SK-N-MC (cell line): Measurements from ENCODE around the gene CCDC120.

Experiments
- EZH2 ChIP-seq: fragments of 200-600 bp; sonication (generic); IDR thresholded peaks from one replicate; pipeline ENCODE4 v1.6.1; 2017; ENCODE audit warnings: antibody characterized with exemption
- FOXP2 ChIP-seq: optimal IDR thresholded peaks from 2 replicates; pipeline ENCODE3; 2011; ENCODE audit warnings: mild to moderate bottlenecking, moderate library complexity; ENCODE audit not compliant: insufficient read depth; ENCODE audit errors: extremely low read length, control extremely low read depth
- POLR2AphosphoS5 ChIP-seq: IDR thresholded peaks from 2 replicates; pipeline ENCODE4 v1.6.1; 2012; ENCODE audit warnings: mild to moderate bottlenecking, low read depth, low read length, borderline replicate concordance

DNA sequence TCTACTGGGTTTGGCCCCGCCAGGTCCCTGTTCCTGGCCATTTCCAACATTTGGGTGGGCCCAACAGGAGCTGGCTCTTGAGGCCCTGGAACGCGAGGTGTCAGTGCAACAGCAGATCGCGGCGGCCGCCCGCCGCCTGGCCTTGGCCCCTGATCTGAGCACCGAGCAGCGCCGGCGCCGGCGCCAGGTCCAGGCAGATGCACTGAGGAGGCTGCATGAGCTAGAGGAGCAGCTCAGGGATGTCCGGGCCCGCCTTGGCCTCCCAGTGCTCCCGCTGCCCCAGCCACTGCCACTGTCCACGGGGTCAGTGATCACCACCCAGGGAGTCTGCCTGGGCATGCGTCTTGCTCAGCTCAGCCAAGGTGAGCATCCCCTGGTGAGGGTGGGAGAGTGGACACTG lies 5.5 kb downstream of the CCDC120 start:
- TF ChIP-seq EZH2 (no peak), POLR2AphosphoS5 (no peak), FOXP2 (no peak)
